Measurements from ENCODE around the gene MYOF.

DNA sequence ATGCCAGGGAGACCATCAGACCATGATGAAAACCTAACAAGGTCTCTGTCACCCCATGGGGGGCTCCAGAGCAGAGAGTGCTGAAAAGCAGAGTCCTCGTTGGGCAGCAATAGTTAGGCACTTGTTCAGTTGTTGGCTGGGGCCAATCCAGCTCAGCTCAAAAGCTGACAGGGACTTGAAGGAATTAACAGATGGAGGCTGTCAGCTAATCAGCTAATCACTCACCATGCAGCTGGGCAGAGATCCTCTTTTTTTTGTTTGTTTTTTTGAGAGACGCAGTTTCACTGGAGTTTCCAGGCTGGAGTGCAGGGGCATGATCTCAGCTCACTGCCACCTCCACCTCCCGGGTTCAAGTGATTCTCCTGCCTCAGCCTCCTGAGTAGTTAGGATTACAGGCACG is 32.4 kb upstream of the MYOF start:
- TF ChIP-seq, protein P1, sequence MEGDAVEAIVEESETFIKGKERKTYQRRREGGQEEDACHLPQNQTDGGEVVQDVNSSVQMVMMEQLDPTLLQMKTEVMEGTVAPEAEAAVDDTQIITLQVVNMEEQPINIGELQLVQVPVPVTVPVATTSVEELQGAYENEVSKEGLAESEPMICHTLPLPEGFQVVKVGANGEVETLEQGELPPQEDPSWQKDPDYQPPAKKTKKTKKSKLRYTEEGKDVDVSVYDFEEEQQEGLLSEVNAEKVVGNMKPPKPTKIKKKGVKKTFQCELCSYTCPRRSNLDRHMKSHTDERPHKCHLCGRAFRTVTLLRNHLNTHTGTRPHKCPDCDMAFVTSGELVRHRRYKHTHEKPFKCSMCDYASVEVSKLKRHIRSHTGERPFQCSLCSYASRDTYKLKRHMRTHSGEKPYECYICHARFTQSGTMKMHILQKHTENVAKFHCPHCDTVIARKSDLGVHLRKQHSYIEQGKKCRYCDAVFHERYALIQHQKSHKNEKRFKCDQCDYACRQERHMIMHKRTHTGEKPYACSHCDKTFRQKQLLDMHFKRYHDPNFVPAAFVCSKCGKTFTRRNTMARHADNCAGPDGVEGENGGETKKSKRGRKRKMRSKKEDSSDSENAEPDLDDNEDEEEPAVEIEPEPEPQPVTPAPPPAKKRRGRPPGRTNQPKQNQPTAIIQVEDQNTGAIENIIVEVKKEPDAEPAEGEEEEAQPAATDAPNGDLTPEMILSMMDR (IDR thresholded peaks at IDR 0.05) = no peak
- no peak for TF ChIP-seq POLR2A (IDR thresholded peaks at IDR 0.05)
- no peak for TF ChIP-seq EP300 (IDR thresholded peaks at IDR 0.05)

Data from suprapubic skin (tissue), 3 donors.